T-cell (primary cell): Measurements from ENCODE around the gene PKDREJ. TPM values are rescaled to one million over a fixed set of nuclear protein-coding genes. Genes with fewer than 3 reads are reported as not detected.

ENCODE experiments used
- ATAC-seq, 4 experiments: fragments of 200-7000 bp in 3 of 4; fragments of 150-1000 bp in 1 of 4; cut with Tn5 transposase; replicated peaks in 1 of 4; 1 replicate in 3 of 4; 2 replicates in 1 of 4; pipeline ENCODE4 v1.10.0; 2021; ENCODE audit warnings: moderate library complexity in 3 of 4, mild to moderate bottlenecking in 2 of 4, moderate number of reproducible peaks in 1 of 4
- CTCF ChIA-PET, 2 donors: fragments of 300-600 bp; sonication (Branson Sonifier 250); formaldehyde crosslinking; loops; one replicate each; lab custom pipeline; 2022; ENCODE audit warnings: antibody characterized with exemption in 2 of 2; lab: Charles Lee
- POLR2A ChIA-PET, 2 donors: fragments of 300-600 bp; sonication (Branson Sonifier 250); formaldehyde crosslinking; loops; one replicate each; lab custom pipeline; 2022; ENCODE audit warnings: antibody characterized with exemption in 2 of 2; lab: Charles Lee
- DNase-seq, 35 experiments: peaks; one replicate each; pipeline versions ENCODE4 v3.0.0 to v3.0.0-alpha.2; 2013 to 2023
- H3K27ac ChIP-seq: one replicate; pipeline ENCODE4 v1.5.1; 2013; ENCODE audit warnings: low read length
- H3K27me3 ChIP-seq, 2 experiments: replicated peaks in 1 of 2; 1 replicate in 1 of 2; 2 replicates in 1 of 2; pipeline versions ENCODE4 v1.6.1 to v1.7.0; 2013; ENCODE audit warnings: low read length in 1 of 2, mixed read lengths in 1 of 2; ENCODE audit not compliant: control insufficient read depth in 2 of 2, insufficient read depth in 2 of 2; ENCODE audit errors: extremely low read depth in 1 of 2
- H3K36me3 ChIP-seq, 2 donors: 1 replicate in 1 of 2; 2 replicates in 1 of 2; pipeline versions ENCODE4 v1.6.1 to v1.7.0; 2013; ENCODE audit warnings: low read length in 1 of 2; ENCODE audit not compliant: control insufficient read depth in 2 of 2, insufficient read depth in 1 of 2; ENCODE audit errors: extremely low read depth in 1 of 2
- H3K4me1 ChIP-seq, 2 experiments: 1 replicate in 1 of 2; 2 replicates in 1 of 2; pipeline versions ENCODE4 v1.6.1 to v1.7.0; 2013; ENCODE audit warnings: low read length in 2 of 2, mixed read lengths in 1 of 2; ENCODE audit not compliant: insufficient read depth in 2 of 2, control insufficient read depth in 1 of 2; ENCODE audit errors: extremely low read depth in 1 of 2
- H3K4me3 ChIP-seq, 2 donors: 1 replicate in 1 of 2; 2 replicates in 1 of 2; pipeline versions ENCODE4 v1.5.1 to v1.7.0; 2013; ENCODE audit warnings: mild to moderate bottlenecking in 2 of 2, low read length in 1 of 2, moderate library complexity in 1 of 2; ENCODE audit not compliant: control insufficient read depth in 1 of 2; ENCODE audit errors: extremely low read depth in 1 of 2
- H3K9me3 ChIP-seq: 2 replicates; pipeline ENCODE4 v1.7.0; 2013
- H3K27ac Mint-ChIP-seq, 2 donors: one replicate each; pipeline ENCODE4 v1.8.0; 2020 to 2021; ENCODE audit warnings: mild to moderate bottlenecking in 2 of 2, mixed read lengths in 2 of 2
- H3K27me3 Mint-ChIP-seq, 2 donors: one replicate each; pipeline ENCODE4 v1.8.0; 2021 to 2022; ENCODE audit warnings: mixed read lengths in 2 of 2
- H3K36me3 Mint-ChIP-seq: one replicate; pipeline ENCODE4 v1.8.0; 2021; ENCODE audit warnings: mixed read lengths
- H3K4me1 Mint-ChIP-seq, 3 donors: one replicate each; pipeline ENCODE4 v1.8.0; 2020 to 2022; ENCODE audit warnings: mixed read lengths in 3 of 3, mild to moderate bottlenecking in 1 of 3
- H3K4me3 Mint-ChIP-seq, 3 donors: one replicate each; pipeline ENCODE4 v1.8.0; 2020 to 2022; ENCODE audit warnings: mild to moderate bottlenecking in 3 of 3, mixed read lengths in 3 of 3, moderate library complexity in 3 of 3
- H3K9me3 Mint-ChIP-seq, 3 donors: one replicate each; pipeline ENCODE4 v1.8.0; 2020 to 2022; ENCODE audit warnings: mixed read lengths in 3 of 3
- WGBS: methylation state at CpG from one replicate; pipeline ENCODE4 v1.1.5; 2013; ENCODE audit warnings: missing lambda C conversion rate; ENCODE audit not compliant: insufficient coverage; 5-methylcytosine and 5-hydroxymethylcytosine counted together
- total RNA-seq, 35 experiments: library from RNA in 6 of 35; stranded (reverse) in 6 of 35; fragments of 120-200 nt in 1 of 35; gene quantifications; one replicate each; pipeline versions ENCODE4 v1.2.1 to v1.2.4 and lab custom pipeline; 2013 to 2026

The PKDREJ gene
- total RNA-seq, 5 donors from 2014 or later (not counting 1 experiment from before 2014, with no cell fraction given) = not detected

DNA sequence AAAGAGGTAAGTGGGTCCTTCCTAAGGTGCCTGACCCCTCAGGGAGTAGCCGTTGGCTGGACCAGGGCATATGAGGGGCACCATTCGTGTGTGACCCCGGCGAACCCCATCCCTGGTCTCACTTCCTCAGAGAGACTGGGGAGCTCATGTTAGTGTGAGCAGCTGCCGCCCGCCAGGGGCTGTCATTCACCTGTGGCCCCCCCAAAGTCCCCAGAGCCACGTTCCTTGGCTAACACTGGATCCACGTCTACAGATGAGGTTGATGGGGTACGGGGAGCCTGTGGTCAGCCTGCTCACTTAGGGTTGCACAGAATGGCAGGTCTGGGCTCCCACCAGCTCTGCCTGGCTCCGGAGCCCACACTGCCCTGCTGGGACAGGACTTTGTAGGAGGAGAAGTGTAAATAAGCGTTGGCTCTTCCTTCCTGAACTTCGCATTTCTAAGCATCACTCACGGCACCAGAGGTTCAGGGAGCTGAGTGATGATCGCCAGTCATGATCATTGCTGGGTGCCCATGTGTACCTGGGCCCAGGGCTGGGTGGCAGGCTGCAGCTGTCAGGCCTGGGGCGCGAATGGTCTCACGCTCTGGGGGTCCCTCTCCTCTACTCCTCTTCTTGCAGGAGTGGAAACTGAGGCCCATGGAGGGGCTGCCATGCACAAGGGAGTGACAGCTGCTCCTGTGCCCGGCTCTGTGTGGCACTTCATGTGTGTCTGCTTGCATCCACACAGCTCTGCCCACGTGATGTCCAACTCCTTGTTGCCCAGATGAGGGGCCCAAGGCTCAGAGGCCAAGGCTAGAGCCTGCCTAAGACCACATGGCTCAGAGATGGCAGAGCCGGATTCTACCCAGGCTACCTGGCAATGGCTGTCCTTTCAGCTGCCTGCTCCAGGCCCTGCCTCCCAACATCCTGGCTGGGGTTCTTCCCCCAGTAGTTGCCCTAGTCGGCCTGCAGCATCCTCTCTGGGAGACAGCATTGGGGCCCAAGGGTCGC is 15.8 kb upstream of the PKDREJ start:
- H3K4me1 Mint-ChIP-seq = peaks cover 0 to 16% (median 5%) of the 10 kb centered on the region in 3 donors
- no peak overlapping the region for H3K4me3 Mint-ChIP-seq
- Histone ChIP-seq H3K9me3 (no peaks in the 10 kb centered on the region), H3K36me3 (peaks cover 0 to 33% of the 10 kb centered on the region in 2 donors), H3K4me3 (no peak overlapping the region), H3K27me3 (no peaks in the 10 kb centered on the region), H3K4me1 (peaks cover 0 to 71% of the 10 kb centered on the region in 2 experiments), H3K27ac (no peak overlapping the region)
- no peak overlapping the region for H3K27ac Mint-ChIP-seq
- ATAC-seq (no peak), DNase-seq (no peak)
- POLR2A ChIA-PET = no interaction called here
- H3K9me3 Mint-ChIP-seq = no peaks in the 10 kb centered on the region
- 93% methylated on average over 20 of the region's 22 CpGs for WGBS
- no peaks in the 10 kb centered on the region for H3K27me3 Mint-ChIP-seq
- peaks cover 39% of the 10 kb centered on the region for H3K36me3 Mint-ChIP-seq
- CTCF ChIA-PET = no interaction called here

DNA sequence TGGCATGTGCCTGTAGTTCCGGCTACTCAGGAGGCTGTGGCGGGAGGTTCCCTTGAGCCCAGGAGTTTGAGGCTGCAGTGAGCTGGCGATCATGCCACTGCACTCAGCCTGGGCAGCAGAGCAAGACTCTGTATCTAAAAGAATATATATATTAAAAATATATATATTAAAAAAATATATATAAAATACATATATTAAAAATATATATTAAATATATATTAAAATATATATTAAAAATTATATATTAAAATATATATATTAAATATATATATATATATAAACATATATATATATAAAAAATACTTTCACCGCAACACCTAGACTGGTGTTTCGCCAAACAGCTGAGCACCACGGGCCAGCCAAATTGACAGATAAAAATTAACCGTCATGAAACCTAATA is 13.4 kb upstream of the PKDREJ start:
- Histone ChIP-seq H3K4me3 (no peak overlapping the region), H3K4me1 (peaks cover 0 to 53% of the 10 kb centered on the region in 2 experiments), H3K9me3 (no peaks in the 10 kb centered on the region), H3K27ac (no peak overlapping the region), H3K36me3 (peaks cover 0 to 38% of the 10 kb centered on the region in 2 donors), H3K27me3 (no peaks in the 10 kb centered on the region)
- H3K27ac Mint-ChIP-seq = no peak overlapping the region
- peaks cover 32% of the 10 kb centered on the region for H3K36me3 Mint-ChIP-seq
- ATAC-seq = no peak
- ChIA-PET CTCF (no interaction called here), POLR2A (interaction anchor here in 1 of 2 donors (0.6 kb wide), 1 partner anchor 15 kb away, joined by 3 read pairs; no protein-coding TSS in a partner anchor)
- DNase-seq = no peak
- no peak overlapping the region for H3K4me3 Mint-ChIP-seq
- no CpG with 5 or more reads among the region's 7 CpGs for WGBS
- no peaks in the 10 kb centered on the region for H3K9me3 Mint-ChIP-seq
- peaks cover 0 to 16% (median 5%) of the 10 kb centered on the region in 3 donors for H3K4me1 Mint-ChIP-seq
- no peaks in the 10 kb centered on the region for H3K27me3 Mint-ChIP-seq

DNA sequence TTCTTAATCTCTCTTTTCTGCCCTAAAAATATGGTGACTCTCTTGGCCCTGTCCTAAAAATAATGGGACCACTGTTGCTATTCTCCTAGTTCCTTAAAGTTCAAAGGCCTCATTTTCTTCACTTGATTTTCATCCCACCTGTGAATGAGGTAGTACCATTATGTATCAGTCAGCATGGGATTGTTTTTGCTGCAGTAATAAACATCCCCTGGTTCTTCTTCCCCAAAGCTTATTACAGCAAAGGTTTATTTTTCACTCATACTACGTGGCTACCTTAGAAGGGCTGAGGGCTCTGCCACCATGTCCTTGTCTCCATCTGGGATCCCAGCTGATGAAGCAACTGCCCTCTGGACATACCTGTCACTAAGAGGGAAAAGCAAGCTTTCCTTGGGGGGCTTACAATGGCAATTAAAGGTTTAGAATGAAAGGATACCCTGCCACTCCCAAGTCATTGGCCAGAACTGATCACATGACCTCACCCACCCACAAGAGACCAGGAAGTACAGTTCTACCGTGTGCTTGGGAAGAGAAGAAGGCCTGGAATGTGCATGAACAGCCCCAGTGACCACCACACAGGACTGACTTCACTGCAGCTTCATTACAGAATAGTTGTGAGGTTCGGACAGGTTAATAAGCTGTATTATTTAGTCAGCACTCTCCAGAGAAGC is 12.4 kb upstream of the PKDREJ start:
- DNase-seq (no peak), ATAC-seq (no peak)
- Mint-ChIP-seq H3K4me1 (peaks cover 0 to 13% (median 2%) of the 10 kb centered on the region in 3 donors), H3K27ac (no peak overlapping the region), H3K9me3 (no peaks in the 10 kb centered on the region), H3K36me3 (peaks cover 29% of the 10 kb centered on the region), H3K4me3 (no peak overlapping the region), H3K27me3 (no peaks in the 10 kb centered on the region)
- no peak overlapping the region for H3K27ac ChIP-seq
- H3K4me3 ChIP-seq = no peak overlapping the region
- CTCF ChIA-PET = no interaction called here
- 100% methylated on average over 1 of the region's 3 CpGs for WGBS
- H3K27me3 ChIP-seq = no peaks in the 10 kb centered on the region
- POLR2A ChIA-PET = no interaction called here
- peaks cover 0 to 38% of the 10 kb centered on the region in 2 donors for H3K36me3 ChIP-seq
- no peaks in the 10 kb centered on the region for H3K9me3 ChIP-seq
- peaks cover 0 to 43% of the 10 kb centered on the region in 2 experiments for H3K4me1 ChIP-seq

DNA sequence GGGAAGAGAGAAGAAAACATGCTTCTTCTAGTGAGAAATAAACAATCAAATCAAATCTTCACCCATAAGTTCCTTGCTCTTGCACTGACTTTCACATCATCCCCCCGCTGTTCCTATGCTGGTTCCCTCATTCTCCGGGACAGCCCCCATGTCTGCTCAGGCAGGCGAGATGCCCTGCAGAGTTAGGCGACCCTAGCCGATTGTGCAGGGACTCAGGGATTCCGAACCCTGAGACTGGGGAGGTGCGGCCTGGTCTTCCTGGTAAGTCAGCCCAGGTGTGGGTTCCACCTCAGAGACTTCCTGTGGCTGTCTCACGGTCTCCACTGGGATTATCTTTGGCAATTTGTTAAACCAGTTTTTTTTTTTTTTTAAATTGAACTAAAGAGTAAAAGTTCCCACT is 11.2 kb upstream of the PKDREJ start:
- Mint-ChIP-seq H3K27ac (no peak overlapping the region), H3K4me1 (peaks cover 5 to 16% (median 9%) of the 10 kb centered on the region in 3 donors), H3K27me3 (no peaks in the 10 kb centered on the region), H3K4me3 (no peak overlapping the region), H3K36me3 (peaks cover 29% of the 10 kb centered on the region), H3K9me3 (no peaks in the 10 kb centered on the region)
- no peak for ATAC-seq
- 98% methylated on average over 7 of the region's 8 CpGs for WGBS
- Histone ChIP-seq H3K9me3 (no peaks in the 10 kb centered on the region), H3K4me1 (peaks cover 0 to 39% of the 10 kb centered on the region in 2 experiments), H3K4me3 (no peak overlapping the region), H3K27ac (no peak overlapping the region), H3K36me3 (peaks cover 0 to 35% of the 10 kb centered on the region in 2 donors), H3K27me3 (no peaks in the 10 kb centered on the region)
- POLR2A ChIA-PET = no interaction called here
- CTCF ChIA-PET = no interaction called here
- no peak for DNase-seq

DNA sequence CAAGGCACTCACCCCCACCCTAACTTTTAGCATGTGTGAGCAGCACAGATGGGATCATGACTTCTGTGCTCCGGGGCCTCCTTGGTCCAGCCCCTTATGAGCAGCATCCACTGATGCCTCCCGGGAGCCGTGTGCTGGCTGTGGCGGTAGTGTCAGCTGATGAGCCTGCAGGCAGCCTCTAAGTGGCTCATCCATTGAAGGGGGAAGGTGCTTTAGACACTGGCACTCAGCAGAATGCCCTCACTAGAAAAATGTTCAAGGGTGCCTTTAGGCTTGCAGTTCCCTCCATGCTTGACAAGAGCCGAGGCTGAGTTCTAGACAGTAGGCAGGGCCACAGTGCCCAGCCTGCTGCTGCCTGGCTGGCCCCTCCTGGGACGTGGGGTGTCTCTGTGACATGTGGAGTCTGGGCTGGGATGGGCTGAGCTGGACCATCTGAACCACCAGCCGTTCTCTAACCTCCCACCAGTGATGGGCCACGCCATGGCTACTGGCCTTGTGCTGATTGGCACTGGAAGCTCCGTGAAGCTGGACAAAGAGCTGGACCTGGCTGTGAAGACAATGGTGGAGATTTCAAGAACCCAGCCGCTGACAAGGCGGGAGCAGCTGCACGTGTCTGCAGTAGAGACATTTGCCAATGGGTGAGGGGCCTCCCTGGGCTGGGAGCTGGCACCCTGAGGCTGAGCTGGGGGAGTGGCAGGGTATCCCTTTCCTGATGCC is 10.4 kb upstream of the PKDREJ start:
- POLR2A ChIA-PET = no interaction called here

More for the DNA sequence above, 10.4 kb upstream of the PKDREJ start:
- Mint-ChIP-seq H3K4me3 (no peak overlapping the region), H3K4me1 (peaks cover 5 to 16% (median 10%) of the 10 kb centered on the region in 3 donors), H3K36me3 (peaks cover 26% of the 10 kb centered on the region), H3K27me3 (no peaks in the 10 kb centered on the region), H3K27ac (no peak overlapping the region), H3K9me3 (no peaks in the 10 kb centered on the region)
- H3K27ac ChIP-seq = no peak overlapping the region
- peaks cover 0 to 28% of the 10 kb centered on the region in 2 donors for H3K36me3 ChIP-seq
- DNase-seq (no peak), ATAC-seq (no peak)
- no peaks in the 10 kb centered on the region for H3K9me3 ChIP-seq
- 98% methylated on average over 9 of the region's 12 CpGs for WGBS
- CTCF ChIA-PET = no interaction called here
- H3K27me3 ChIP-seq = no peaks in the 10 kb centered on the region
- peaks cover 0 to 39% of the 10 kb centered on the region in 2 experiments for H3K4me1 ChIP-seq
- no peak overlapping the region for H3K4me3 ChIP-seq
